Gastroesophageal sphincter (tissue), 4 donors: Measurements from ENCODE around the gene COL1A1. TPM values are rescaled to one million over a fixed set of nuclear protein-coding genes. Genes with fewer than 3 reads are reported as not detected.

Experiments used
- ATAC-seq: fragments of 150-250 bp; one replicate; pipeline ENCODE4 v1.9.1; 2016; ENCODE audit warnings: mild to moderate bottlenecking, moderate library complexity
- H3K27ac ChIP-seq, 4 donors: fragments of 200-600 bp; sonication (generic) in 3 of 4; 1 replicate in 3 of 4; 2 replicates in 1 of 4; pipeline ENCODE4 v1.5.1; 2016 to 2019
- H3K27me3 ChIP-seq: fragments of 200-600 bp; sonication (generic); one replicate; pipeline ENCODE4 v1.5.1; 2019
- H3K36me3 ChIP-seq, 2 donors: fragments of 200-600 bp; sonication (generic); one replicate each; pipeline ENCODE4 v1.5.1; 2019; ENCODE audit warnings: control low read depth in 1 of 2
- H3K4me1 ChIP-seq, 3 donors: fragments of 200-600 bp; sonication (generic); 1 replicate in 2 of 3; 2 replicates in 1 of 3; pipeline ENCODE4 v1.5.1; 2016 to 2019; ENCODE audit warnings: control low read depth in 2 of 3
- H3K4me3 ChIP-seq, 2 donors: fragments of 200-600 bp; sonication (generic); one replicate each; pipeline ENCODE4 v1.5.1; 2019; ENCODE audit warnings: mild to moderate bottlenecking in 1 of 2, moderate library complexity in 1 of 2
- H3K9me3 ChIP-seq, 3 donors: fragments of 200-600 bp; sonication (generic); one replicate each; pipeline ENCODE4 v1.5.1; 2017 to 2019; ENCODE audit warnings: control low read depth in 2 of 3
- CTCF ChIP-seq, 4 experiments: fragments of 200-600 bp in 2 of 4; fragments of 450-650 bp in 2 of 4; sonication (generic) in 1 of 4; IDR thresholded peaks; one replicate each; pipeline ENCODE4 v1.5.1; 2017 to 2019; ENCODE audit warnings: antibody characterized with exemption in 4 of 4, mild to moderate bottlenecking in 2 of 4, moderate library complexity in 2 of 4
- EP300 ChIP-seq: sonication (generic); formaldehyde crosslinking; IDR thresholded peaks from one replicate; pipeline ENCODE4 v1.6.1; 2017; ENCODE audit warnings: antibody characterized with exemption, mild to moderate bottlenecking
- POLR2A ChIP-seq, 2 donors: fragments of 450-650 bp; IDR thresholded peaks; one replicate each; pipeline ENCODE4 v1.6.1; 2017; ENCODE audit warnings: antibody characterized with exemption in 2 of 2, mild to moderate bottlenecking in 2 of 2, moderate library complexity in 1 of 2
- POLR2AphosphoS5 ChIP-seq: sonication (generic); formaldehyde crosslinking; IDR thresholded peaks from one replicate; pipeline ENCODE4 v1.6.1; 2017; ENCODE audit warnings: antibody characterized with exemption
- WGBS, 2 donors: methylation state at CpG; one replicate each; pipeline ENCODE4 v1.1.5; 2018; ENCODE audit warnings: low coverage in 1 of 2; 5-methylcytosine and 5-hydroxymethylcytosine counted together
- total RNA-seq, 4 donors: library from RNA; depleted of rRNA; stranded (reverse); fragments of >200 nt; gene quantifications; one replicate each; pipeline ENCODE4 v1.1.0, GENCODE V29; 2016

COL1A1 gene
- total RNA-seq, 4 donors from 2014 or later: 14.6 to 92.9 (median 69.7) TPM

DNA sequence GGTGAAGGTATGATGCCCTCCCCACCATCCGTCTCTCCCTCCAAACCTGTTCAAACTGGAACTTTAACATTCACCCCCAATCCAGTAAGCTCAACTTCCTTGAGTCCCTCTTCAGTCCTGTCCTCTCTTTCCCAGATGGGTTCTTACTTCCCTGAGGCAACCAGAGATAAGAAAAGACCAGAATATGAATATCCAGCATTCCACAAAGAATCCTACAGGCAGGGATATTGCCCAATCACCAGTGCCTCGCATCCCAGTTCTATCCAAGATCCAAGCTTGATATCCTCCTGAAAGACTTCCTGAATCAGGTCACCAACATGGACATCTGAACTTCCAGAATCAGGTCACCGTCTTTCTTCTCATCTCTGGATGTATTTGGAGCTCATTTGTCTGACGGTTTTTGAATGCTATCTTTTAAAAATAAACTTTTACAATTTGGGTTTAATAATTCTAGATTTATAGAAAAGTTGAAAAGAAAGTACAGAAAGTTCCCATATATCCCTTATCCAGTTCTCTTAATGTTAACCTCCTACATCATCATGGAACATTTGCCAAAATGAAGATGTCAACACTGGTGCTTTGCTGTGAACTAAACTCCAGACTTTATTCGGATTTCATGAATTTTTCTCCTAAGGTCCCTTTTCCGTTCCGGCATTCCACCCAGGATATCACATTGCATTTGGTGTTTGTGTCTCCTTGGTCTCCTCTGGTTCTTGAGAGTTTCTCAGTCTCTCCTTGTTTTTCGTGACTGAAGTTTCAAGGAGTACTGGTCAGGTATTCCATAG lies 13.7 kb upstream of the COL1A1 start:
- no peak for ATAC-seq
- Histone ChIP-seq H3K27ac (peak overlapping the region in 3 of 4 donors; percentile 8 to 54 (median 39)), H3K4me3 (no peak overlapping the region), H3K9me3 (no peaks in the 10 kb centered on the region), H3K27me3 (no peaks in the 10 kb centered on the region), H3K36me3 (no peaks in the 10 kb centered on the region), H3K4me1 (peaks cover 5 to 77% (median 43%) of the 10 kb centered on the region in 3 donors)
- 68 to 78% methylated on average over 7 to 8 of the region's 8 CpGs for WGBS, 2 donors
- no peak for TF ChIP-seq POLR2A (IDR thresholded peaks at IDR 0.05)
- TF ChIP-seq POLR2AphosphoS5: no peak
- no peak for TF ChIP-seq CTCF (IDR thresholded peaks at IDR 0.05)
- TF ChIP-seq EP300: no peak

DNA sequence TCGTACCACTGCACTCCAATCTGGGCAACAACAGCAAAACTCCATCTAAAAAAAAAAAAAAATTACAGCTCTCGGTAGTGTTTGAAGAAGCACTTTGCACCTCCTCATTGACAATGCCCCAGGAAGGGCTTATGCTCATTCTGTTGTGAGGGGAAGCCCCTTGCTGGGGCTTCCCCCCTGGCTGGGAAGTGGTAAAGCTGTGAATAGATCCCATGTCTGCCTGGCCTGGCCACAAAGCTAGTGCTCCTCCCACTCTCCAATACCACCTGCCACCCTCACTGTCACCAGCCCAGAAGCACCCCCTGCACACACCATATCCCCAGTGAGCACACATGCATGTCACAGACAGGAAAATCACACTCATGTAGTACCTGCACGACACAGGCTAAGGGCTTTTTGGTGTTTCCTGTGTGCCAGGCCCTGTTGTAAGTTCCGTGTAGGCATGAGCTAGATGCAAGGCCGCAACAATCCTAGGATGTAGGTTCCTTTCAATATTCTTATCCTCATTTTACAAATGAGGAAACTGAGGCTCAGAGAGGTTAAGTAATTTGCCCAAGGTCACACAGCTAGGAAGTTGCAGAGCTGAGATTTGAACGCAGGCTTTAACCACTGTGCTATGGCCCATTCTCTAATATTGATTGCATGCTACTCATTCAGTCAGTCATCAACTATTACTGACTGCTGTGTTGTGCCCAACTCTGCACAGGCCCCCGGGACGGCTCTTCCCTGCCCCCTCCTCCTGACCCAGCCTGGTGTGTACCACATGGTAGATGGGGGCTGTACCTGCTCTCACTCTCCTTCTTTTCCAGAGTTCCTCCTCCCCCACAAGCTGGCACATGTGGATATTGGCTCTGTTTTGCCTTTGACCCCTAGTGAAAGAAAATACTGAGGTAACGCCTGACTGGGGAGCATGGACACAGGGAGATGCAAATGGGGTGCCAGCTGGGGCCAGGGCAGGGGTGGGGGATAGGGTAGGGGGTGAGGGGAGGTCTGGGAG lies 11.9 kb upstream of the COL1A1 start:
- TF ChIP-seq POLR2AphosphoS5: no peak
- TF ChIP-seq EP300: no peak
- TF ChIP-seq CTCF (IDR thresholded peaks at IDR 0.05): no peak
- H3K27me3 ChIP-seq: peaks cover 4% of the 10 kb centered on the region
- 60 to 90% methylated on average over 1 to 5 of the region's 9 CpGs for WGBS, 2 donors
- H3K27ac ChIP-seq: no peak overlapping the region
- H3K9me3 ChIP-seq: no peaks in the 10 kb centered on the region
- H3K36me3 ChIP-seq: no peaks in the 10 kb centered on the region
- no peak overlapping the region for H3K4me3 ChIP-seq
- H3K4me1 ChIP-seq: peaks cover 9 to 77% (median 39%) of the 10 kb centered on the region in 3 donors
- no peak for ATAC-seq

DNA sequence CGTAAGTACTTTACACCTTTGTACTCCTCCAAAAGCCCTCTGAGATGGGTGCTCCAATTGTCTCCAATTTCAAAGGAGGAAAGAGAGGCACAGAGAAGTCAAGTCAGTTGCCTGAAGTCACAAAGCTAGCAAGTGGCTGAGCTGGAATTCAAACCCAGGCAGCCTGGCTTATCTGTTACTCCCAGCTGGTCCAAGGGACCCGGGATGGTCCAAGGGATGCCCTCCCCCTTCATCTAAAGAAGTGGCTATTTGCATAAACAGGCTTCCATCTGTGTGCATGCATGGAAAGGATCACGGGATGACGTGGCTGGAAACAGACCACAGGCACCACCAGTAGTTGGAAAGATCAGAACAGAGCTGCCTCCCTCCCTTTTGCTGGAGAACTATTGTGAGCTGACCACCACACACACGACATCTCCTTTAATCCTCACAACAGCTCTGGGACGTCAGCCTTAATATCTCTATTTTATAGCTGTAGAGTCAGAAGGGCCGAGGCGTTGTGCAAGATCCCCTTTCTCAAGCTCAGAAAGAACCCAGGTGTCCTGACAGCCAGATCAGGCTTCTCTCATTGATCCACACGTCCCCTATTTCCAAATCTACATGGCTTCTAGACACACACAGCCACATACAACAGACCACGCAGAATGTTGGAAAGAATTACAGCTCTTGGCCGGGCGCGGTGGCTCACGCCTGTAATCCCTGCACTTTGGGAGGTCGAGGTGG lies 10.9 kb upstream of the COL1A1 start:
- H3K4me1 ChIP-seq: peaks cover 9 to 77% (median 36%) of the 10 kb centered on the region in 3 donors
- peaks cover 4% of the 10 kb centered on the region for H3K27me3 ChIP-seq
- peak; percentile 40 for TF ChIP-seq POLR2AphosphoS5
- TF ChIP-seq POLR2A (IDR thresholded peaks at IDR 0.05): no peak
- no peak for TF ChIP-seq EP300
- TF ChIP-seq CTCF (IDR thresholded peaks at IDR 0.05): no peak
- peak overlapping the region in 2 of 4 donors; percentile 91 for H3K27ac ChIP-seq
- no peaks in the 10 kb centered on the region for H3K9me3 ChIP-seq
- no peak for ATAC-seq
- H3K36me3 ChIP-seq: no peaks in the 10 kb centered on the region
- 33 to 54% methylated on average over 6 of the region's 15 CpGs for WGBS, 2 donors
- H3K4me3 ChIP-seq: no peak overlapping the region

- H3K4me3 ChIP-seq: no peak overlapping the region
- 49 to 57% methylated on average over 4 to 5 of the region's 9 CpGs for WGBS, 2 donors
- no peaks in the 10 kb centered on the region for H3K36me3 ChIP-seq
- peak overlapping the region in 3 of 4 donors; percentile 84 to 91 (median 91) for H3K27ac ChIP-seq
- H3K27me3 ChIP-seq: peaks cover 4% of the 10 kb centered on the region
- H3K9me3 ChIP-seq: no peaks in the 10 kb centered on the region
- ATAC-seq: no peak
- H3K4me1 ChIP-seq: peaks cover 9 to 77% (median 42%) of the 10 kb centered on the region in 3 donors
- TF ChIP-seq CTCF (IDR thresholded peaks at IDR 0.05) (no peak), POLR2AphosphoS5 (no peak), POLR2A (IDR thresholded peaks at IDR 0.05) (no peak), EP300 (no peak)
Observed at GRCh38 chr17:50211249-50212120, 10.1 kb upstream of the COL1A1 start.
